ENCODE measurements around the gene RNF227.

GRCh38 chr17:7910281-7910680 lies 5.8 kb downstream of the RNF227 start:
- TF ChIP-seq POLR2AphosphoS5 (IDR thresholded peaks at IDR 0.05; ENCODE audit: low read depth, low read length) (no peak), POLR2A (IDR thresholded peaks at IDR 0.05; ENCODE audit: low read depth, low read length) (no peak), TAF1 (IDR thresholded peaks at IDR 0.05; ENCODE audit: low read depth, low read length) (no peak)

Measured in GM12891 (cell line).